Liver (tissue), 3 donors: ENCODE data around the gene ADAMTS15.

ENCODE experiments used
- CTCF ChIP-seq: fragments of 150-350 bp; IDR thresholded peaks from 2 replicates; pipeline ENCODE4 v1.5.1; 2017; ENCODE audit warnings: improper control_type of control experiment, low read depth, low read length; ENCODE audit not compliant: missing input control
- HNF4G ChIP-seq: IDR thresholded peaks from 2 replicates; pipeline ENCODE4 v1.6.1; 2016; ENCODE audit warnings: antibody characterized with exemption
- JUND ChIP-seq, 2 donors: IDR thresholded peaks; 2 replicates each; pipeline ENCODE4 v1.6.1; 2016; ENCODE audit warnings: antibody characterized with exemption in 2 of 2
- RAD21 ChIP-seq, 2 donors: IDR thresholded peaks; 2 replicates each; pipeline ENCODE4 v1.6.1; 2016; ENCODE audit warnings: antibody characterized with exemption in 2 of 2, mild to moderate bottlenecking in 2 of 2
- YY1 ChIP-seq: IDR thresholded peaks from 2 replicates; pipeline ENCODE4 v1.6.1; 2016; ENCODE audit warnings: antibody characterized with exemption, mild to moderate bottlenecking
- ZBTB33 ChIP-seq: IDR thresholded peaks from 2 replicates; pipeline ENCODE4 v1.6.1; 2016; ENCODE audit warnings: antibody characterized with exemption
- donor health status: healthy.
- donor health status: healthy.

GRCh38 chr11:130470832-130471706 is 22.6 kb downstream of the ADAMTS15 start:
- no peak for TF ChIP-seq CTCF
- TF ChIP-seq HNF4G: no peak
- no peak for TF ChIP-seq YY1
- no peak for TF ChIP-seq RAD21 (IDR thresholded peaks at IDR 0.05)
- TF ChIP-seq JUND (IDR thresholded peaks at IDR 0.05): no peak
- TF ChIP-seq ZBTB33: no peak
